Measurements from ENCODE around the gene ANKS1A. TPM values are rescaled to one million over a fixed set of nuclear protein-coding genes. Genes with fewer than 3 reads are reported as not detected.

The ANKS1A gene
- total RNA-seq, 1 experiment from 2014 or later, result 24.0 TPM

- BruUV-seq (replicated peaks), result no TSS peak
- CTCF ChIA-PET, result no interaction called here
- Mint-ChIP-seq H3K9me3 (ENCODE audit: unreplicated experiment) (no peaks in the 10 kb centered on the region), H3K4me3 (ENCODE audit: unreplicated experiment) (no peak overlapping the region), H3K4me1 (ENCODE audit: low read depth, unreplicated experiment) (peaks cover 7% of the 10 kb centered on the region), H3K27me3 (ENCODE audit: insufficient read depth, unreplicated experiment) (no peaks in the 10 kb centered on the region), H3K27ac (ENCODE audit: unreplicated experiment) (peak overlapping the region; percentile 84), H3K36me3 (ENCODE audit: insufficient read depth, unreplicated experiment) (no peaks in the 10 kb centered on the region)
- H3K36me3 ChIP-seq (ENCODE audit: control insufficient read depth, insufficient read depth, low read length), result no peaks in the 10 kb centered on the region
- no peak for TF ChIP-seq CTCF (IDR thresholded peaks at IDR 0.05; ENCODE audit: insufficient read depth in 1 of 2, low read depth in 1 of 2, low read length in 1 of 2, severe bottlenecking in 1 of 2, unreplicated experiment in 1 of 2)
- intact Hi-C loops (cut with micrococcal nuclease; ENCODE audit: unreplicated experiment), result no loop called here
- H3K27me3 ChIP-seq (replicated peaks; ENCODE audit: control insufficient read depth, insufficient read depth, low read length), result no peaks in the 10 kb centered on the region
- POLR2A ChIA-PET, result no interaction called here
- no peaks in the 10 kb centered on the region for H3K9me3 ChIP-seq
- no peak overlapping the region for H3K4me3 ChIP-seq (ENCODE audit: low read depth, low read length)
- no peak for DNase-seq
- peaks cover 12% of the 10 kb centered on the region for H3K4me1 ChIP-seq
Observed at GRCh38 chr6:34908194-34908593, 19.1 kb downstream of the ANKS1A start.

- DNase-seq, result no peak
- Mint-ChIP-seq H3K9me3 (ENCODE audit: unreplicated experiment) (no peaks in the 10 kb centered on the region), H3K4me3 (ENCODE audit: unreplicated experiment) (no peak overlapping the region), H3K27me3 (ENCODE audit: insufficient read depth, unreplicated experiment) (no peaks in the 10 kb centered on the region), H3K36me3 (ENCODE audit: insufficient read depth, unreplicated experiment) (no peaks in the 10 kb centered on the region), H3K4me1 (ENCODE audit: low read depth, unreplicated experiment) (peaks cover 7% of the 10 kb centered on the region), H3K27ac (ENCODE audit: unreplicated experiment) (no peak overlapping the region)
- POLR2A ChIA-PET, result no interaction called here
- intact Hi-C loops (cut with micrococcal nuclease; ENCODE audit: unreplicated experiment), result no loop called here
- Histone ChIP-seq H3K4me3 (ENCODE audit: low read depth, low read length) (no peak overlapping the region), H3K36me3 (ENCODE audit: control insufficient read depth, insufficient read depth, low read length) (no peaks in the 10 kb centered on the region), H3K4me1 (peaks cover 12% of the 10 kb centered on the region), H3K9me3 (no peaks in the 10 kb centered on the region), H3K27me3 (replicated peaks; ENCODE audit: control insufficient read depth, insufficient read depth, low read length) (no peaks in the 10 kb centered on the region)
- CTCF ChIA-PET, result no interaction called here
- BruUV-seq (replicated peaks), result no TSS peak
- no peak for TF ChIP-seq CTCF (IDR thresholded peaks at IDR 0.05; ENCODE audit: insufficient read depth in 1 of 2, low read depth in 1 of 2, low read length in 1 of 2, severe bottlenecking in 1 of 2, unreplicated experiment in 1 of 2)
Observed at GRCh38 chr6:34909320-34909883, 20.3 kb downstream of the ANKS1A start.

GRCh38 chr6:34911822-34912221 is 22.8 kb downstream of the ANKS1A start:
- no peaks in the 10 kb centered on the region for H3K9me3 ChIP-seq
- no peak for DNase-seq
- H3K4me1 Mint-ChIP-seq (ENCODE audit: low read depth, unreplicated experiment), result peaks cover 7% of the 10 kb centered on the region
- CTCF ChIA-PET, result no interaction called here
- no peak overlapping the region for H3K4me3 ChIP-seq (ENCODE audit: low read depth, low read length)
- BruUV-seq (replicated peaks), result no TSS peak
- no peaks in the 10 kb centered on the region for H3K36me3 Mint-ChIP-seq (ENCODE audit: insufficient read depth, unreplicated experiment)
- H3K36me3 ChIP-seq (ENCODE audit: control insufficient read depth, insufficient read depth, low read length), result no peaks in the 10 kb centered on the region
- no peaks in the 10 kb centered on the region for H3K9me3 Mint-ChIP-seq (ENCODE audit: unreplicated experiment)
- peaks cover 12% of the 10 kb centered on the region for H3K4me1 ChIP-seq
- H3K27ac Mint-ChIP-seq (ENCODE audit: unreplicated experiment), result no peak overlapping the region
- no peaks in the 10 kb centered on the region for H3K27me3 ChIP-seq (replicated peaks; ENCODE audit: control insufficient read depth, insufficient read depth, low read length)
- POLR2A ChIA-PET, result no interaction called here
- no peak for TF ChIP-seq CTCF (IDR thresholded peaks at IDR 0.05; ENCODE audit: insufficient read depth in 1 of 2, low read depth in 1 of 2, low read length in 1 of 2, severe bottlenecking in 1 of 2, unreplicated experiment in 1 of 2)
- H3K27me3 Mint-ChIP-seq (ENCODE audit: insufficient read depth, unreplicated experiment), result no peaks in the 10 kb centered on the region
- intact Hi-C loops (cut with micrococcal nuclease; ENCODE audit: unreplicated experiment), result no loop called here
- H3K4me3 Mint-ChIP-seq (ENCODE audit: unreplicated experiment), result no peak overlapping the region
